DND-41 (cell line): ENCODE measurements around the gene GSTA4.

Experiments used
- ATAC-seq: fragments of 200-7000 bp; cut with Tn5 transposase; 3 replicates; pipeline ENCODE4 v1.9.1; 2021; ENCODE audit warnings: low read depth; ENCODE audit not compliant: insufficient read depth
- DNase-seq: peaks from one replicate; pipeline ENCODE4 v3.0.0-alpha.2; 2020
- H2AFZ ChIP-seq: 2 replicates; pipeline ENCODE4 v1.6.0; 2012; ENCODE audit warnings: low read depth, low read length
- H3K27ac ChIP-seq: 2 replicates; pipeline ENCODE4 v1.5.1; 2012; ENCODE audit warnings: low read length, inconsistent platforms
- H3K27me3 ChIP-seq: fragments of 200-600 bp; sonication (generic); 2 replicates; pipeline ENCODE4 v1.6.0; 2012; ENCODE audit warnings: low read length, mild to moderate bottlenecking, inconsistent platforms; ENCODE audit not compliant: insufficient read depth, poor library complexity
- H3K36me3 ChIP-seq: 2 replicates; pipeline ENCODE4 v1.5.1; 2012; ENCODE audit warnings: low read length, inconsistent platforms; ENCODE audit not compliant: insufficient read depth
- H3K4me1 ChIP-seq: 2 replicates; pipeline ENCODE4 v1.5.1; 2012; ENCODE audit warnings: mild to moderate bottlenecking, low read length; ENCODE audit not compliant: insufficient read depth
- H3K4me2 ChIP-seq: 2 replicates; pipeline ENCODE4 v1.6.0; 2012; ENCODE audit warnings: mild to moderate bottlenecking, moderate library complexity, low read length, inconsistent platforms; ENCODE audit not compliant: insufficient read depth
- H3K4me3 ChIP-seq, 2 experiments: fragments of 200-600 bp in 1 of 2; shearing (Covaris generic) in 1 of 2; 2 replicates each; pipeline ENCODE4 v1.5.1; 2012 to 2016; ENCODE audit warnings: inconsistent platforms in 2 of 2, low read length in 2 of 2, mild to moderate bottlenecking in 2 of 2, low read depth in 1 of 2, moderate library complexity in 1 of 2
- H3K79me2 ChIP-seq: 2 replicates; pipeline ENCODE4 v1.6.0; 2012; ENCODE audit warnings: low read length, inconsistent platforms; ENCODE audit not compliant: insufficient read depth
- H3K9ac ChIP-seq: 2 replicates; pipeline ENCODE4 v1.6.0; 2012; ENCODE audit warnings: low read depth, mild to moderate bottlenecking, inconsistent platforms, low read length, moderate library complexity
- H3K9me3 ChIP-seq: 2 replicates; pipeline ENCODE4 v1.5.1; 2012; ENCODE audit warnings: low read length, moderate library complexity, mild to moderate bottlenecking, inconsistent platforms; ENCODE audit not compliant: insufficient read depth, severe bottlenecking
- H4K20me1 ChIP-seq: 2 replicates; pipeline ENCODE4 v1.6.0; 2012; ENCODE audit warnings: low read length; ENCODE audit not compliant: insufficient read depth
- EZH2 ChIP-seq: IDR thresholded peaks from 3 replicates; pipeline ENCODE4 v1.6.1; 2012; ENCODE audit warnings: borderline replicate concordance, low read depth, mild to moderate bottlenecking, moderate library complexity, low read length, inconsistent platforms; ENCODE audit not compliant: severe bottlenecking
- TF ChIP-seq, protein P1 (sequence below): IDR thresholded peaks from 2 replicates; pipeline ENCODE4 v1.5.1; 2012; ENCODE audit warnings: borderline replicate concordance, low read length, moderate library complexity, mild to moderate bottlenecking; ENCODE audit not compliant: poor library complexity, severe bottlenecking; ENCODE audit errors: extremely low read depth

Gene GSTA4

DNA sequence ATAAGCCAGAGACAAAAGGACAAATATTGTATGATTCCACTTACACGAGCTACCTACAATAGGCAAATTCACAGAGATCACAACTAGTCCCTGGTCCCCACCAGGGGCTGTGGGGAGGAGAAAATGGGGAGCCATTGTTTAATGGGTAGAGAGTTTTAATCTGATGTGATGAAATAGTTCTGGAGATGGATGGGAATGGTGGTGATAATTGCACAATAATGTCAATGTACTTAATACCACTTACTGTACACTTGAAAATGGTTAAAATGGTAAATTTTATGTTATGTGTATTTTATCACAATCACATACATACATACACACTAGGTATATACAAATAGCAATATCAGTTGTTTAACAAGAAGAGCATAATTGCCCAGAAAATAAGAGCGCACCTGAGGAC, 61.3 kb downstream of the GSTA4 start:
- ATAC-seq (no peak), DNase-seq (no peak)
- no peak overlapping the region for H3K9ac ChIP-seq

DNA sequence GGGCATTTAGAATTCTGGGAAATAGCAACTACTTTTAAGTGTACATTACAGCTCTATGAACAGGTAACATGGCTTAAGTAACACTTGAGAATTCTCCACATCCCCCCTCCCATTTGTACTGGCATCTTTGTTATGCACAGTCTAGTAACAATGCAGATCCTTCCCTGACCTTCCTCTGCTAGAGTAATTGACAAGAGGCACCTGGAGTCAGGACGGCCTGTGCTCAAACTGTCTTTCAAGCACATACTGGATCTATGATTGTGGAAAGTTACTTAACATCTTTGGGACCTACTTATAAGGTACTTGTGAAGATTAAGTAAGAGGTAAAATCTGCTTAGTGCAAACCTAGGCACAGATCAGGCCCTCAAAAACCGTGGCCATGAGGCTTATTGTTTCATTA, 63.7 kb downstream of the GSTA4 start:
- Histone ChIP-seq H3K9ac (no peak overlapping the region), H4K20me1 (no peaks in the 10 kb centered on the region), H3K4me2 (no peak overlapping the region), H2AFZ (no peak overlapping the region), H3K27ac (no peak overlapping the region), H3K9me3 (no peaks in the 10 kb centered on the region), H3K36me3 (no peaks in the 10 kb centered on the region), H3K79me2 (no peaks in the 10 kb centered on the region), H3K4me3 (no peak overlapping the region), H3K4me1 (no peaks in the 10 kb centered on the region), H3K27me3 (peaks cover 15% of the 10 kb centered on the region)
- no peak for TF ChIP-seq EZH2
- TF ChIP-seq, protein P1, sequence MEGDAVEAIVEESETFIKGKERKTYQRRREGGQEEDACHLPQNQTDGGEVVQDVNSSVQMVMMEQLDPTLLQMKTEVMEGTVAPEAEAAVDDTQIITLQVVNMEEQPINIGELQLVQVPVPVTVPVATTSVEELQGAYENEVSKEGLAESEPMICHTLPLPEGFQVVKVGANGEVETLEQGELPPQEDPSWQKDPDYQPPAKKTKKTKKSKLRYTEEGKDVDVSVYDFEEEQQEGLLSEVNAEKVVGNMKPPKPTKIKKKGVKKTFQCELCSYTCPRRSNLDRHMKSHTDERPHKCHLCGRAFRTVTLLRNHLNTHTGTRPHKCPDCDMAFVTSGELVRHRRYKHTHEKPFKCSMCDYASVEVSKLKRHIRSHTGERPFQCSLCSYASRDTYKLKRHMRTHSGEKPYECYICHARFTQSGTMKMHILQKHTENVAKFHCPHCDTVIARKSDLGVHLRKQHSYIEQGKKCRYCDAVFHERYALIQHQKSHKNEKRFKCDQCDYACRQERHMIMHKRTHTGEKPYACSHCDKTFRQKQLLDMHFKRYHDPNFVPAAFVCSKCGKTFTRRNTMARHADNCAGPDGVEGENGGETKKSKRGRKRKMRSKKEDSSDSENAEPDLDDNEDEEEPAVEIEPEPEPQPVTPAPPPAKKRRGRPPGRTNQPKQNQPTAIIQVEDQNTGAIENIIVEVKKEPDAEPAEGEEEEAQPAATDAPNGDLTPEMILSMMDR = no peak
- ATAC-seq (no peak), DNase-seq (no peak)

More for the DNA sequence above, 61.3 kb downstream of the GSTA4 start:
- H4K20me1 ChIP-seq = no peaks in the 10 kb centered on the region
- H3K4me2 ChIP-seq = no peak overlapping the region
- H3K79me2 ChIP-seq = no peaks in the 10 kb centered on the region
- H3K27me3 ChIP-seq = peaks cover 13% of the 10 kb centered on the region
- no peaks in the 10 kb centered on the region for H3K36me3 ChIP-seq
- H3K27ac ChIP-seq = no peak overlapping the region
- H3K4me1 ChIP-seq = no peaks in the 10 kb centered on the region
- TF ChIP-seq EZH2 = no peak
- TF ChIP-seq, protein P1 = no peak
- no peak overlapping the region for H2AFZ ChIP-seq
- H3K9me3 ChIP-seq = no peaks in the 10 kb centered on the region
- no peak overlapping the region for H3K4me3 ChIP-seq

DNA sequence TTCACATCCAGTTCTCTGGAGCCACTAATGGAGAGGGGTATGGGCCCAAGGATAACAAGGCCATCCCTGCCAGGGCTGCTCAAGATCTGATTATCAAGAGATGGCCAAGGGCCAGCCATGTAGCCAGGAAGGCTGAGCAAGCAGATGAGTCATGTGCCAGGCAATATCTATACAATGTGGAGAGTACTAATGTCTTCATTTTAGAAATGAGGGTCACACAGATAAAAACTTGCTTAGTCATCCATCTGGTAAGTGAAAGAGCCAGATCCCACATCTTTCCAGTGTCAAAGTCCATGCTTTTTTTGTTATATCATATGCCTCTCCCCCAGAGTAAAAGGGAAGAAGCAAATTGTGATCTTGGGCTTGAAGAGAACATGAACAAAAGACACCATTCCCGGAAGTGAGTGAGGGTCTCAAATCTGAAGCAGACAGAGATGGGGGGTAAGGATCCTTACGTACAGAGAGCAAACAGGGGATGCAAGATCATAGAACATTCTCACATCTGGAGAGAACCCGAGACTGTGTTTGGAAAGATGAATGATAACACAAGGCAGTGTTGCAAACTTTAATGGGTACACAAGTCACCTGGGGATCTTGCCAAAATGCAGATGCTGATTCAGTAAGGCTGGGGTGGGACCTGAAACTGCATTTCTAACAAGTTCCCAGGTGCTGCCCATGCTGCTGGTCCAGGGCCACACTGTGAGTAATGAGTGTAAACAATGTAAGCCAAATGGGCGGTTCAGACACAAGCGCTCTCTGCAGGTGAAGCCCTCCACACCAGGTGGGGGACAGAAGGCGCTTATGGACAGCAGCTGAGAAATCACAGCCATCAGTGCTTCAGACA, 65.5 kb downstream of the GSTA4 start:
- no peaks in the 10 kb centered on the region for H3K4me1 ChIP-seq
- peaks cover 18% of the 10 kb centered on the region for H3K27me3 ChIP-seq
- H3K27ac ChIP-seq = no peak overlapping the region
- ATAC-seq = no peak
- H3K4me3 ChIP-seq = no peak overlapping the region
- no peaks in the 10 kb centered on the region for H3K9me3 ChIP-seq
- TF ChIP-seq, protein P1 = no peak
- TF ChIP-seq EZH2 = no peak
- H3K79me2 ChIP-seq = no peaks in the 10 kb centered on the region
- no peak overlapping the region for H3K9ac ChIP-seq
- no peaks in the 10 kb centered on the region for H3K36me3 ChIP-seq
- H4K20me1 ChIP-seq = no peaks in the 10 kb centered on the region
- H3K4me2 ChIP-seq = no peak overlapping the region
- no peak overlapping the region for H2AFZ ChIP-seq
- no peak for DNase-seq
